HG03066 (cell line): Measurements from ENCODE around the gene PCK1.

Experiments used
- ATAC-seq: cut with Tn5 transposase; IDR thresholded peaks from one replicate; pipeline ENCODE4 v1.9.1; 2021; ENCODE audit warnings: low read depth; ENCODE audit not compliant: unreplicated experiment

PCK1 gene

DNA sequence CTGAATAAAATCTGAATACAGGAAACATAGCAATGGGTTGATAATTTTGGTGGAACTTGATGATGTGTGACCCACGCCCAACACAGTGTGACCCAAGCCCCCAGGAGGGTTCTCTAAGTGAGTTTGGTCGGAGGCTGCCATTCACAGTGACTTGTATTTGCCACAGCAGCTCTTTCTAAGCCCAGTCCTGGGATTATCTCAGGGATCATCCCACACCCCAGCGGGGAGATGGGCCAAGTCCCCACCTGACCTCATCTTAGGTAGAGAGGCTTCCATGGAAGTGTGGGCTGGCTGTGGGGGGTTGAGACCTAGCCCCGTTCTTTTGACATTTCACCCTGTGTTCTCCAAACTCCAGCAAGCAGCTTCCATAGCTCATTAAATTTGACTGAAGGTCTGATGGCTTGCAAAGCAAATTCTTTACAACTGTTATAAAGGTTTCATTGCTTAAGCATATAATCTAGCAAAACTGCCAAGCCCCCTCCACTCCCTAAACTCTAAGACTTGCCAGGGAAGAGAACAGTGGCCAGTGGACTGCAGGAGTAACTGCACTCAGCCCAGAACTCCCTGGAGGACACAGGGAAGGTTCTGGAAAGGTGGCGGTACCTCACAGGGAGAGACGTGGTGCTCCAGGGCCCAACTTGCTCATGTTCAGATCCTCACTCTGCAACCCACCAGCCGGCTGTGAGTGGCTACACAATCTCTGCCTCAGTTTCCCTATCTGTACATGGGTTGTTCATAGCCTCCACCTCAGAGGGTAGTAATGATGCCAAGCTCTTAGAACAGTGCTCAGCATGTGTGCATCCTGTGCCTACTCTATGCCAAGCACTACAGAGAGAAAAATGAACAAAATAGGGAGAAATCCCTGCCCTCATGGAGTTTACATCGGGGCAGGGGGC, 1.0 kb upstream of the PCK1 start:
- ATAC-seq = no peak

DNA sequence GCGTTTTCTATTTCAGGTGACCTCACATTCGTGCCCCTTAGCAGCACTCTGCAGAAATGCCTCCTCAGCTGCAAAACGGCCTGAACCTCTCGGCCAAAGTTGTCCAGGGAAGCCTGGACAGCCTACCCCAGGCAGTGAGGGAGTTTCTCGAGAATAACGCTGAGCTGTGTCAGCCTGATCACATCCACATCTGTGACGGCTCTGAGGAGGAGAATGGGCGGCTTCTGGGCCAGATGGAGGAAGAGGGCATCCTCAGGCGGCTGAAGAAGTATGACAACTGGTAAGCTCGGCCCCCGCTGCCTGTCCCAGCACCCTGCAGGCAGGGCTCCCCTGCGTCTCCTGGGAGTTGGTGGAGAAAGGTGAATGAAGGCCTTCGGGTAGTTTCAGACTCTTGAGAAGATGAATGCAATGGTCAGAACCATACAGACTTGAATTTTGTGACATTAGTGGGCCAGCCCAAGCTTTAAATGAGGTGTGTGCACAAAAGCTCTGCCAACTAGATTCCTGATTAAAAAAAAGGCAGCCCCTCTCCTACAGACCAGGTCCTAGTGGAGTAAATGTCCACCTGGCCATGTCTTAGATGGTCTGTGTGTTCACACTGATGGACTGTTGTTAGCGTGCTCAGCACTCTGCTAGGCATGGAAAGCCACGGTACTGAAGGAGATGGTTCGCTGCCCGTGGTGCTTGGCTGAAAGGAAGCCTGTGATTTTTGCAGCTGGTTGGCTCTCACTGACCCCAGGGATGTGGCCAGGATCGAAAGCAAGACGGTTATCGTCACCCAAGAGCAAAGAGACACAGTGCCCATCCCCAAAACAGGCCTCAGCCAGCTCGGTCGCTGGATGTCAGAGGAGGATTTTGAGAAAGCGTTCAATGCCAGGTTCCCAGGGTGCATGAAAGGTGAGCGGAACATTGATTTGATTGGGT, 708 bp downstream of the PCK1 start:
- ATAC-seq = no peak

DNA sequence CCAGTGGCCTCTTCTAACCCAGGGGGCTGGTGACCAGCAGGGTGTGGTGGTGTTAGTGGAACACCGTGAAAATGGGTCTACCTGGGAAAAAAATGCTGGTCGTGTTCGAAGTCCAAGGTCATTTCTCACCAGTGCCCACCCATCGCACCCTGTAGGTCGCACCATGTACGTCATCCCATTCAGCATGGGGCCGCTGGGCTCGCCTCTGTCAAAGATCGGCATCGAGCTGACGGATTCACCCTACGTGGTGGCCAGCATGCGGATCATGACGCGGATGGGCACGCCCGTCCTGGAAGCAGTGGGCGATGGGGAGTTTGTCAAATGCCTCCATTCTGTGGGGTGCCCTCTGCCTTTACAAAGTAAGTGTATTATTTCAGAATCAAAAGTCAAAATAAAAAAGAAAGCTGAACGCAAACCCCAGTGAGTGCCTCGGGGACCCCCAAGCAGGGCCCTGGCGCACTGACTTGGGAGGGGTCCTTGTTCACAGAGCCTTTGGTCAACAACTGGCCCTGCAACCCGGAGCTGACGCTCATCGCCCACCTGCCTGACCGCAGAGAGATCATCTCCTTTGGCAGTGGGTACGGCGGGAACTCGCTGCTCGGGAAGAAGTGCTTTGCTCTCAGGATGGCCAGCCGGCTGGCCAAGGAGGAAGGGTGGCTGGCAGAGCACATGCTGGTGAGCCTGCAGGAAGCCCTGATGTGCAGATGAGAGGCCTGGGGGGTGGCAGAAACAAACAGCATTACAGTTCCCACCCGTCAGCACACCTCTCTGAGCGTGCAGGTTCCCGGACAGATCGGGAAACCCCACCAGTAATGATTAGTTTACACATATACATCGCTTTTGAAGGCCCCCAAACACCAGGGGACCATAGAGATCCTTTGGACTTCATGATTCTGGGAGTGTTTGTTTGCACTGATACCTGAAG, 1.9 kb downstream of the PCK1 start:
- no peak for ATAC-seq

DNA sequence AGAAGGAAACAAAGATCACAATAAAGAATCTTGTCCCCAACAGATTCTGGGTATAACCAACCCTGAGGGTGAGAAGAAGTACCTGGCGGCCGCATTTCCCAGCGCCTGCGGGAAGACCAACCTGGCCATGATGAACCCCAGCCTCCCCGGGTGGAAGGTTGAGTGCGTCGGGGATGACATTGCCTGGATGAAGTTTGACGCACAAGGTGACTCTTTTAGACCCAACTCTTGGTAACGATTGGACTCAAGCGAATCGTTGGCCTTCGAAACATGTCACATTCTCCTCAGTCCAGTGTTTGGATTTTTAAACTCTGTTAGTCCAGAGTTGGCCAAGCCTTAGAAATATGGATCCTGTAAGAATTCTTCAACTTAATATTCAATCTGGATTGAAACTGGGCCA, 2.6 kb downstream of the PCK1 start:
- no peak for ATAC-seq

DNA sequence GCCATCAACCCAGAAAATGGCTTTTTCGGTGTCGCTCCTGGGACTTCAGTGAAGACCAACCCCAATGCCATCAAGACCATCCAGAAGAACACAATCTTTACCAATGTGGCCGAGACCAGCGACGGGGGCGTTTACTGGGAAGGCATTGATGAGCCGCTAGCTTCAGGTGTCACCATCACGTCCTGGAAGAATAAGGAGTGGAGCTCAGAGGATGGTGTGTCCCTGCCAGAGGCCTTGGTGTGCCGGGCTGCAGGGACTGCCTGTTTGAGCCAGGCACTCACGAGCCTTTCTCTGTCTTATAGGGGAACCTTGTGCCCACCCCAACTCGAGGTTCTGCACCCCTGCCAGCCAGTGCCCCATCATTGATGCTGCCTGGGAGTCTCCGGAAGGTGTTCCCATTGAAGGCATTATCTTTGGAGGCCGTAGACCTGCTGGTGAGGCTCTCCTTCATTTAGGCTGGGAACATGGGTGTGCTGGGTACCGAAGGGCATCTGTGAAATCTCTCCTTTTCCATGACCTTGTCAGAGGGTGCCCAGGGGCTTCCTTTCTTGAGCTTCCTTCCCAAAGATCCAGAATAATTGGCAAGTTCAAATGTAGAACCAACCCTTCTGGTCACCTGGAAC, 3.4 kb downstream of the PCK1 start:
- no peak for ATAC-seq

DNA sequence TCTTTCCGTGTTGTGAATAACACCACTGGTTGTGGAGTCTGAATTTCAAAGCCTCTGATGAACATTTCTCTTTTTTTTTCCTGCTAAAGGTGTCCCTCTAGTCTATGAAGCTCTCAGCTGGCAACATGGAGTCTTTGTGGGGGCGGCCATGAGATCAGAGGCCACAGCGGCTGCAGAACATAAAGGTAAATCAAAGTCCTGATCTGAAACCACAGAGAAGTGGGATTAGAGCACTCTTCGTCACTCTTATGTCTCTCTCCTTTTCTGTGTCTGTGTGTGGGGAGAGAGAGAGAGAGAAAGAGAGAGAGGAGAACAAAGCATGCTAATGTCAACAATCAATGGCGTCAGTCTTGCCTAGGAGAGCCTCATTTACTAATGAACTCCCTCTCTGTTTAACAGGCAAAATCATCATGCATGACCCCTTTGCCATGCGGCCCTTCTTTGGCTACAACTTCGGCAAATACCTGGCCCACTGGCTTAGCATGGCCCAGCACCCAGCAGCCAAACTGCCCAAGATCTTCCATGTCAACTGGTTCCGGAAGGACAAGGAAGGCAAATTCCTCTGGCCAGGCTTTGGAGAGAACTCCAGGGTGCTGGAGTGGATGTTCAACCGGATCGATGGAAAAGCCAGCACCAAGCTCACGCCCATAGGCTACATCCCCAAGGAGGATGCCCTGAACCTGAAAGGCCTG, 4.2 kb downstream of the PCK1 start:
- ATAC-seq = no peak

DNA sequence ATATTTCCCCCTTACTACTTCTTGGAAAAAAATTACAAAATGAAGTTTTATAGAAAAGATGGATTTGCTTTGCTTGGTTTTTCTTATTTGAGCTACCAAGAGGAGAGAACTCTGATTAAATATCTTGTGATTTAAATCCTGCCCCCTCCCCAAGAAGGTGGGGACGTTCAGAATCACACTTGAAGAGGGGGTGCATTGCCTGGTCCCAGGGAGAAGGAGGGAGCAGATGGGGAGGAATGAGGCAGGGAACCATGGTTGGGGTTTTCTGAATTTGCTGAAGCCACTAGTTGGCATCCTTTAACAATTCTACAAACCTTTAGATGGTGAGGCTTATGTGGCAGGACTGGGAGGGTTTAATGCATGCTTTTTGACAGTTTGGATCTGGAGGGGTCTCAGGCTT, 5.5 kb downstream of the PCK1 start:
- no peak for ATAC-seq

DNA sequence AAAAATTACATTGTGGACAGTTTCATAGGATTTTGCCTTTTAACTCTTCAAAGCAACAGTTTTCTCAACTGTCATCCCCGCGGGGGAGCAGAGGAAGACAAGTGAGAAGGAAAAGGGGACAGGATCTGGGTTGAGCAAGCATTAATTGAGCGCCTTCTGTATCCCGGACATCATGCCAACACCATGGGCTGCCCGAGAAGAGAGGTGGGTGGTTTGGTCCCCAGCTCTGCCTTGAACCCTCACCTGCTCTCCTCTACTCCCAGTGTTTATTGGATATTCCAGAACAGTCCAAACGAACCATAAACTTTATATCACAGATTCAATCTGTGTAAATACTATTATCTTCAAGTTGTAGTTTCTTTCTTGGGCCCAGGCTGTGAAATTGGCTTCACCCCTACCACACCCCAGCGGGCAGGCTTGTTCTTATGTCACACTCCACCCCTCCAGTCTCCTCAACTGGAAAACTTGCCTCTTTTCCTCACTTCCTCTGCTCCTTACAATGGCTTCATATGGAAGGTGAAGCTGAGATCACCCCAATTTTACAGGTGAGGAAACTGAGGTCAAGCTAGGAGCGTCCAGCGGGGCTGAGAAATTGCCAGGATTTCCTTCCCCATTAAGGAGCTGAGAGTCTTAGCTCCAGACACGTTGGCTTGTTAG, 6.0 kb downstream of the PCK1 start:
- no peak for ATAC-seq

DNA sequence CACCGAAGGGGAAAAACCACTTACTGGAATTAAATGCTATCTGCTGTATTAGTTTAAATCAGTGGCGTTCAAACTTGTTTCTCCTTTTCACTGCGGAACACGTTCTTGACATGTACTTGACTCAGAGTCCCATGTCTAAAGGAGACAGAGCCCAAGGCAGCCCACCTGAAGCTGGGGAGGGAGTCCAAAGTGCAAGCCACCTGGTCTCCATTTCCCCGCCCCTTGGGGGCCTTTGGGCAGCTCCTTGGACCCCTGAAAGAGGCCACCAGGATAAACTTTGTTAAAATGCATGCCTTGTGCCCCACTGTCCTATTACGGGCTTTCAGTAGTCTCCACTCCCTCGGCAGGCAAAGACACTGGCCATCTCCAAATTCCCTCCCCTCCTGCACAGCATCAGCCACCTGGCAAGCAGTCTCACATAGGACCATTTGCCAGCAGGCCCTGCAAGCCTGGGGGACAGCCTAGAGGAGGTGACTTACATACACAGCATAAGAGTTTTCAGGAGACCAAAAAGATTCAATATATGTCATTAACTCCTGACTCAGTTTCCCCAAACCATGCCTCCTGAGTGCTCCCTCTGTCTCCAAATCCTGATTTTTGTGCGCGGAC, 6.7 kb downstream of the PCK1 start:
- no peak for ATAC-seq

DNA sequence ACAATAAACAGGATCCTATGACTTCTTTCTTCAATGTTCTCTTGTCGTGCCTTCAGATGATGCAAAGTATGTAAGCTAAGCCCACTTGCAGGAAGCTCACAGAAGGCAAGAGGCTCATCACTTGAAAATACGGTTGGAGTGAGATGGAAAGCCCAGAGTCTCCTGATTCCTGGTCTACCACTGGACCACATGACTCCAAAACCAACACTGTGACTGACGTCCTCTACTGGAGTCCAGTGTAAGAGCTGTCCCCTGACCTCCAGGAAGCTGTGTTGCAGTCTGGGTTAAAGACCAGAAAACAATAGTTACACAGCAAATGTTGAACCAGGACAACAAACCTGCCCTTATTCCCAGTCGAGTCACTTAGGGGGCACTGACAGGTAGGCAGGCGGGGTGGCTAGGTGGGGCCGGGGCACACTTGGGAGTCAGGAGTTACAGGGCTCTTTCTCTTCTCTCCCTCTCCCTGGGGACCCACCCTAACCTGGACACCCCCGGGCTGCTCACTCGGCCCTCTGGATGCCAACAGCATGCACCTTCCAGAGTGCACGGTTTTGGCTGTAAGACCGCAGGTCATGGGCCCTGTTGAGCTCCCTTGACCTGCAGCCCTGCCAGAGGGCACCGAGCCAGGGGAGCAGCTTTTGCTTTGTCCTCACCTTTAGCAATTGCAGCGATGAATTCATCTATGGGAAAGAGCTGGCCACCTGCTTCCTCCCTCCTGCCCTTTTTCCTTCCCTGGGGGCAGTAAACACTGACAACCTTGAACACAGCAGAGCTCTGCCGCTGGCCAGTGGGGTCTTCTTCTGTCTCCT, 7.4 kb downstream of the PCK1 start:
- no peak for ATAC-seq

DNA sequence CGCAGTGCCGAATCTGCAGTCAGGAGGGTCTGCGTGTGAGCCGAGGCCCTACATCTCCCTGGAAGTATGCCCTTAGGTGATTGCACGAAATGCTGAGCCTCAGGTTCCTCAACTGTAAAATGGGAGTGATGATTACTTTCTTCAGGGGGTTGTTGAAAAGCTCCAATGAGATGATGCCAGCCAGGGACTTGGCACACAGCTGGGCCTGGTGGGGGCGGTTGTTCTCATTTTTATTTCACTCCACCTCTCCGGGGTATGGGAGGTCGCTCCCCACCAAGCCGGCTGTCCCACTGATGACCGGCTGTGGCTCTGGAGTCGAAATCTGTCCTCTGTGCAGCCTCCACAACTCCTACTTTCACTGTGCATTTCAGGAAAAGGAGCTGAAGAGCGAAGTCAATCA, 8.1 kb downstream of the PCK1 start:
- no peak for ATAC-seq

DNA sequence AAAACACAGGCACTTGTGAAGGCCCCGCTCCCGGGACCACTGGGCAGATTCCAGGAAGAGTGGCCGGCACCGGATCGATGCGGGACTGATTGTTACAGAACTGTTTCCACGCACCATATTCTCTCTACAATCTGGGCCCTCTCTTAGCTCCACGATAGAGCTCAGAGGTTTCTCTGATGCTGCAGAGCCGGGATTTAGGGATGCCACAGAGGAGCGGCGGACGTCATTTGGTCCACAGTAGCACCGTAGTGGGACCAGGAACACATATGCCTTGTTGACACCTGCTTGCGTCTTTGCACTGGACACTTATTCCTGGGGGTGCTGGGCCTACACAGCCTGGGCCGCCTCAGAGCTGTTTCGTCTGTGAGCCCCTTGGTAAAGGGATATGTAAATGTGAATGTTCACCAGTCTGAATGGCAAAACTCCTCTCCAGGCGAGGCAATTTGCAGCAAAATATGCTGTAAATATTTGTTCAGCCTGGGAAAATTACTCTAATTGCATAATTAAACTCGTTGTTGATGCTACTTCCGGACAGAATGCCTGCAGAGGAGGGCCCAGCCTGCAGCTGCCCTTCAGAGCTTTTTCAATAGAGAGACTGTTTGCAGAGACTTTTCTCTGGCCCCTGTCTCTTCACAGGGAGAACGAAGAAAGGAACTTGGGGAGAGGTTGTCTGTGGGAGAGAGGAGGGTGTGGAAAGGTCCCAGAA, 9.4 kb downstream of the PCK1 start:
- ATAC-seq = no peak

DNA sequence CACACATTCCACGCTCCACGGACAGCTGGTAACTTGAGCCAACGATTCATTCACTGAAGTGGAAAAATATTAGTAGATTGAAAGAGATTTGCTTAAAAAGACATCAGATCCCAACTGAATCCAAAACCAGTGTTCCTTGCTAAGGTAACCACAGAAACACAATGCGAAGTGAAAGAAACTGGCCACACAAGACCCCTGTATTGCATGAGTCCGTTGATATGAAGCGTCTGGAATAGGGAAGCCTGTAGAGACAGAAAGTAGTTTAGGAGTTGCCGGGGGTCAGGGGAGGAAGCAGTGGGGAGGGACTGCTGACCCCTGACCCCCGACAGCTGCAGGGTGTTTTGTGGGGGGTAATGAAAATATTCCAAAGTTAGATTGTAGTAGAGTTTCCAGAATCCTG, 10.0 kb downstream of the PCK1 start:
- no peak for ATAC-seq

DNA sequence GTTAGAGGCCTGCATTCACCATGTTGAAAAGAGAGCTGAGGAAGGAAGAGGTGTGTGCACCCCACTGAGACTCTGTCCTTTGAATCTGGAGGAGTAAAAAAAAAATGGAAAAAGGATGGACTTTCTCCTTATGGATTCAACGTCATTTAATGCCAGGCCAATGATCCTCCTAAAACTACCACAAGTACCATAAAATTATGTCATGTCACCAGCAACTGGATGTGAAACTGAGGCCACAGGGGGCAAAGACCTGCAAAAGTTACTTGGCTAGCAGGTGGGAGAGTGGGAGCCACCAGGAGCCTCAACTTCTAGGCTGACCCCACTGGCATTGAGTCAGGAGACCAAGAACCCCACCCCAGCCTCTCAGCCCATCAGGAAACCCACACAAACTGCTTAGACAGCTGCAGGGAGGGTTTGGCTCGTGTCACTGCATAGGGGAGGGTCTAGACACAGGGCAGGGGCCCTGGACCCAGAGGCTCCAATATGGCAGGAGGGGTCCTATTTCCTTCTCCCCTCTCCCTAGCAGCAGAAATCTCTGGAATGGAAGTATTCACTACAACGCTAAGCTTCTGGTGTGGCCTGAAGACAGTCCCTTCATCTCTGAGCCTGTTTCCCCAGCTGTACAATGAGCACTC, 11.0 kb downstream of the PCK1 start:
- ATAC-seq = no peak

DNA sequence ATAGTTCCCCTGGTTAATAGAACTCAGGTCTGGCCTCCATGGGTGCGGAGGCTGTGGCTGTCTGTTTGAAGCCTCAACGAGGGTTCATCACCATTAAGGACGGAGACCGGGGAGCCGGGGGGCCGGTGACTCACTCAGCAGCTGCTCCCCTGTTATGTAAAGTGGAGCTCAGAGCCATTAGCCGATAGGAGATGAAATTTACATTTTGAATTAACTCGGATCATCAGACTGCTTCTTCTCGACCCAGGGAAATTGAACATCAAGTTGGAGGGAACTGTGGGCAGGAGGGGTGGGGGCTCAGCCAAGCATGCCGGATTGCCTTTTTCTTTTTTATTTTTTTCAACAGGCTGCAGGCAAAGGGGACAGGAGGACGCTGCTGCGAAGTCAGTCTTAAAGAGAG, 12.3 kb downstream of the PCK1 start:
- ATAC-seq = no peak

DNA sequence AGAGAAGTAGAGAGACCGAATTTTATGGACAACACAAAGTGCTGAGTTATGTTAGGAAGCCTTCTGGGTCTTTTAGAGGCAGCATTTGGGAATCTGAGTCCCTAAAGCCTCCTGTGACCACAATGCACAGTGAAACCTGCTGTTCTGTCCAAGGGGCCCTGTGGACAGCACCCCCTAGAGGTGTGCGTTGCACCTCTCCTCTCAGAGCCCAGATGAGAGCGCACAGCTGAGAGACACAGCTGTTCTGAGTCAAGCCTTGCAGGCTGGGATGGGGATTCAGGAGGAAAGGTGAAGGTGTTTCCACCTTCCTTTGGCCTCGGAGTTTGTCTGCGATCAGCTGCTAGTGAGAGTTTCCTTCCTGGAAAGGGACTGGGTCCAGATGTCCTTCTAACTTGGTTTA, 13.0 kb downstream of the PCK1 start:
- no peak for ATAC-seq

DNA sequence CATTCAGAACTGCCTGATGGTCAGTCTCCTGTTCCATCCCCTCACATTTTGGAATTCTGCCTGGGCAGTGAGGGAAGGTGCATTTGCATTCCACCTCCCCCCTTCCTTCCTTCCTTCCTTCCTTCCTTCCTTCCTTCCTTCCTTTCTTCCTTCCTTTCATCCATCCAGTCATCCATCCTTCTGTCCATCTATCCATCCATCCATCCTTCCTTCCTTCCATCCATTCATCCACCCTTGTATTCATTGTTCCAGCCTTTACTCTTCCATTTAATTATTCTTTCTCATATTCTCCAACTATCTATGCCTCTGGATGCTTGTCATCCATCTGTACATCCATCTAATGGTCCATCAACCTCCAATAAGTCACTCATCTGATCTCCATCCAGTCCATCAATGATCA, 14.0 kb downstream of the PCK1 start:
- no peak for ATAC-seq
